ENCODE measurements around the gene PEX11G. TPM values are rescaled to one million over a fixed set of nuclear protein-coding genes. Genes with fewer than 3 reads are reported as not detected.

The PEX11G gene
- total RNA-seq, 4 donors from 2014 or later = 2.9 to 5.2 (median 4.1) TPM

- TF ChIP-seq POLR2AphosphoS5 (IDR thresholded peaks at IDR 0.05) = no peak
- no peak for TF ChIP-seq CTCF (IDR thresholded peaks at IDR 0.05)
- TF ChIP-seq EP300 (IDR thresholded peaks at IDR 0.05) = no peak
- TF ChIP-seq POLR2A (IDR thresholded peaks at IDR 0.05) = no peak
- no peak overlapping the region for H3K27ac ChIP-seq
- DNase-seq (ENCODE audit: low spot score in 2 of 2) = no peak
- no peaks in the 10 kb centered on the region for H3K36me3 ChIP-seq
- no peaks in the 10 kb centered on the region for H3K27me3 ChIP-seq
- H3K4me1 ChIP-seq = peaks cover 24% of the 10 kb centered on the region
- no peaks in the 10 kb centered on the region for H3K9me3 ChIP-seq
- H3K4me3 ChIP-seq = no peak overlapping the region
- WGBS = 88% methylated on average over 11 of the region's 11 CpGs
These were observed 8.4 kb downstream of the PEX11G start for GRCh38 chr19:7480222-7480969.

GRCh38 chr19:7478843-7479227 lies 10.0 kb downstream of the PEX11G start:
- no peak for DNase-seq (ENCODE audit: low spot score in 2 of 2)
- WGBS = 93% methylated on average over 3 of the region's 9 CpGs
- no peaks in the 10 kb centered on the region for H3K36me3 ChIP-seq
- no peak overlapping the region for H3K27ac ChIP-seq
- no peaks in the 10 kb centered on the region for H3K27me3 ChIP-seq
- TF ChIP-seq POLR2AphosphoS5 (IDR thresholded peaks at IDR 0.05) = no peak
- TF ChIP-seq POLR2A (IDR thresholded peaks at IDR 0.05) = no peak
- no peak for TF ChIP-seq EP300 (IDR thresholded peaks at IDR 0.05)
- TF ChIP-seq CTCF (IDR thresholded peaks at IDR 0.05) = no peak
- peaks cover 23% of the 10 kb centered on the region for H3K4me1 ChIP-seq
- no peak overlapping the region for H3K4me3 ChIP-seq
- H3K9me3 ChIP-seq = no peaks in the 10 kb centered on the region

- H3K27ac ChIP-seq = no peak overlapping the region
- H3K4me1 ChIP-seq = peaks cover 18% of the 10 kb centered on the region
- TF ChIP-seq POLR2A (IDR thresholded peaks at IDR 0.05) (no peak), POLR2AphosphoS5 (IDR thresholded peaks at IDR 0.05) (no peak), CTCF (IDR thresholded peaks at IDR 0.05) (no peak), EP300 (IDR thresholded peaks at IDR 0.05) (no peak)
- no peaks in the 10 kb centered on the region for H3K9me3 ChIP-seq
- H3K4me3 ChIP-seq = no peak overlapping the region
- DNase-seq (ENCODE audit: low spot score in 2 of 2) = no peak
- no peaks in the 10 kb centered on the region for H3K27me3 ChIP-seq
- WGBS = 42% methylated on average over 6 of the region's 26 CpGs
- H3K36me3 ChIP-seq = no peaks in the 10 kb centered on the region
These were observed 10.5 kb downstream of the PEX11G start for GRCh38 chr19:7478173-7478842.

- H3K36me3 ChIP-seq = no peaks in the 10 kb centered on the region
- H3K27ac ChIP-seq = no peak overlapping the region
- peaks cover 12% of the 10 kb centered on the region for H3K4me1 ChIP-seq
- no peaks in the 10 kb centered on the region for H3K27me3 ChIP-seq
- no peak overlapping the region for H3K4me3 ChIP-seq
- TF ChIP-seq POLR2AphosphoS5 (IDR thresholded peaks at IDR 0.05) = no peak
- H3K9me3 ChIP-seq = no peaks in the 10 kb centered on the region
- 84% methylated on average over 8 of the region's 10 CpGs for WGBS
- DNase-seq (ENCODE audit: low spot score in 2 of 2) = no peak
These were observed 11.1 kb downstream of the PEX11G start for GRCh38 chr19:7477758-7478157.

DNA sequence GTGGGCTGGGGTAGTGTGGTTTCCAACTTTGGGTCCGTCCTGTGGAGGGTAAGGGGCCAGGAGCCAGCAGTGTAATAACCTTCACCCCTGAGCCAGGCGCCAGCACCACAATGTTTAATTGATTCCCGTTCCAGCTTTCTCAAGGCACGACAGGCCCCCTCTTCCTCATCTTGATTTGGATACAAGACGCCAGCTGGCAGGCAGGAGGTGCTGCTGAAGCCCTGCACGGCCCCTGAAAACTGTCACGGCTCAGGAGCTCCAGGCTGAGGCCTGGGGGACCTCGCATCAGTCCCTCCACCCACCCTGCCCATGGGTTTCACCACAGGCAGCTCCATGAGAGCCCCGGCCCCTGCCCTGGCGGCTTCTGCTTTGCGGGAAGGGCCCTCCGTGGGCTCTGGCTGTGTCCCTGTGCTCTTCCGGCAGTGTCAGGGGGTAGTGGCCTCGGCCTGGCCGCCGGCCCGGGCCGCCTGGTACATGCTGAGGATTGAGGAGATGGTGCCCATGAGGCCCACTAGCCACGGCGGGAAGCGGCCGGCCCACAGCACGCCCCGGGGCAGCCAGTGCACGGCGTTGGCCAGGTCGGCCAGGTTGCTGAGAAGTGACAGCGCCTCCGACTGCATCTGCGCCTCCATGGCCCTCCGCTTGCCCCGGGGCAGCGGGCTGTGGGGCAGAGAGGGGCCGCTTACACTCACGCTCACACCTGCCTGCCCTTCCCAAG lies 11.9 kb downstream of the PEX11G start:
- WGBS = 42% methylated on average over 5 of the region's 35 CpGs
- no peak overlapping the region for H3K27ac ChIP-seq
- no peak overlapping the region for H3K4me3 ChIP-seq
- H3K4me1 ChIP-seq = peaks cover 6% of the 10 kb centered on the region
- DNase-seq (ENCODE audit: low spot score in 2 of 2) = no peak
- H3K9me3 ChIP-seq = no peaks in the 10 kb centered on the region
- no peaks in the 10 kb centered on the region for H3K27me3 ChIP-seq
- TF ChIP-seq POLR2A (IDR thresholded peaks at IDR 0.05) (no peak), POLR2AphosphoS5 (IDR thresholded peaks at IDR 0.05) (no peak), CTCF (IDR thresholded peaks at IDR 0.05) (no peak), EP300 (IDR thresholded peaks at IDR 0.05) (no peak)
- H3K36me3 ChIP-seq = peaks cover 1% of the 10 kb centered on the region
